Ishikawa (cell line): ENCODE results near the gene HOXB9.

Experiments
- CEBPB ChIP-seq: IDR thresholded peaks from 2 replicates; pipeline ENCODE4 v1.6.1; 2012
- CREB1 ChIP-seq: IDR thresholded peaks from 2 replicates; pipeline ENCODE4 v1.6.1; 2012; ENCODE audit warnings: low read depth
- EGR1 ChIP-seq: IDR thresholded peaks from 2 replicates; pipeline ENCODE4 v1.6.1; 2012
- EP300 ChIP-seq: IDR thresholded peaks from 2 replicates; pipeline ENCODE4 v1.6.1; 2012; ENCODE audit warnings: borderline replicate concordance
- FOXM1 ChIP-seq: IDR thresholded peaks from 2 replicates; pipeline ENCODE4 v1.6.1; 2012; ENCODE audit warnings: low read depth, borderline replicate concordance
- MAX ChIP-seq: IDR thresholded peaks from 2 replicates; pipeline ENCODE4 v1.6.1; 2012
- NFIC ChIP-seq: IDR thresholded peaks from 2 replicates; pipeline ENCODE4 v1.6.1; 2012
- RAD21 ChIP-seq: IDR thresholded peaks from 2 replicates; pipeline ENCODE4 v1.6.1; 2012; ENCODE audit warnings: low read depth
- REST ChIP-seq: IDR thresholded peaks from 2 replicates; pipeline ENCODE4 v1.6.1; 2012; ENCODE audit warnings: low read depth, mild to moderate bottlenecking
- TAF1 ChIP-seq: IDR thresholded peaks from 2 replicates; pipeline ENCODE4 v1.6.1; 2012; ENCODE audit warnings: low read depth, mild to moderate bottlenecking
- TCF12 ChIP-seq: IDR thresholded peaks from 2 replicates; pipeline ENCODE4 v1.6.1; 2012; ENCODE audit warnings: low read depth
- TEAD4 ChIP-seq: IDR thresholded peaks from 2 replicates; pipeline ENCODE4 v1.6.1; 2012
- USF1 ChIP-seq: IDR thresholded peaks from 2 replicates; pipeline ENCODE4 v1.6.1; 2012
- YY1 ChIP-seq: IDR thresholded peaks from 2 replicates; pipeline ENCODE4 v1.6.1; 2012; ENCODE audit warnings: low read depth
- ZBTB7A ChIP-seq: IDR thresholded peaks from 2 replicates; pipeline ENCODE4 v1.6.1; 2012; ENCODE audit warnings: low read depth

Gene HOXB9

GRCh38 chr17:48587276-48588073 is 38.7 kb downstream of the HOXB9 start:
- no peak; the same call in 1 of the 2 replicates for TF ChIP-seq MAX
- TF ChIP-seq CEBPB, result no peak
- TF ChIP-seq FOXM1, result peak; percentile 49; the same call in 1 of the 2 replicates
- TF ChIP-seq YY1, result no peak
- peak; percentile 81 for TF ChIP-seq EP300
- peak; percentile 66; the same call in 1 of the 2 replicates for TF ChIP-seq TCF12
- TF ChIP-seq NFIC, result no peak

- TF ChIP-seq NFIC, result no peak
- no peak for TF ChIP-seq TEAD4
- TF ChIP-seq USF1, result no peak
- TF ChIP-seq YY1, result no peak
- no peak for TF ChIP-seq EGR1
- no peak for TF ChIP-seq RAD21
- no peak for TF ChIP-seq CREB1
- TF ChIP-seq REST, result no peak
- no peak for TF ChIP-seq ZBTB7A
- TF ChIP-seq MAX, result no peak
- TF ChIP-seq FOXM1, result no peak
- no peak for TF ChIP-seq TCF12
- no peak for TF ChIP-seq EP300
- TF ChIP-seq TAF1, result no peak
- no peak for TF ChIP-seq CEBPB
Measured at GRCh38 chr17:48586355-48587258, 39.6 kb downstream of the HOXB9 start.

GRCh38 chr17:48584223-48584741 is 41.9 kb downstream of the HOXB9 start:
- TF ChIP-seq CEBPB (no peak), EGR1 (no peak), CREB1 (no peak), EP300 (no peak), FOXM1 (no peak), ZBTB7A (no peak), MAX (no peak), NFIC (no peak), TCF12 (no peak), YY1 (no peak), TEAD4 (no peak), REST (no peak), TAF1 (no peak), RAD21 (no peak), USF1 (no peak)

- TF ChIP-seq CEBPB (no peak), TAF1 (no peak), RAD21 (no peak), TEAD4 (no peak), YY1 (no peak), EP300 (no peak), EGR1 (no peak)
Measured at GRCh38 chr17:48583708-48584222, 42.4 kb downstream of the HOXB9 start.

- TF ChIP-seq USF1 (no peak), RAD21 (no peak), YY1 (no peak), EGR1 (no peak), FOXM1 (no peak), TAF1 (no peak), CEBPB (no peak), EP300 (no peak), ZBTB7A (no peak), TCF12 (no peak), CREB1 (no peak), MAX (no peak), REST (no peak)
Measured at GRCh38 chr17:48582750-48583069, 43.4 kb downstream of the HOXB9 start.
